Activated B cell treated with CpG ODN at 0.5 μM for 24 hours (primary cell): ENCODE results near the gene ITGBL1. TPM values are rescaled to one million over a fixed set of nuclear protein-coding genes. Genes with fewer than 3 reads are reported as not detected.

Experiments used
- ATAC-seq: fragments of 200-7000 bp; cut with Tn5 transposase; one replicate; pipeline ENCODE4 v1.10.0; 2021; ENCODE audit warnings: low read depth, mild to moderate bottlenecking, moderate library complexity
- CTCF ChIA-PET: fragments of 350-600 bp; sonication (Branson Sonifier 250); formaldehyde crosslinking; loops from one replicate; lab custom pipeline; 2021; ENCODE audit warnings: antibody characterized with exemption; lab: Charles Lee
- POLR2A ChIA-PET: fragments of 350-600 bp; sonication (Branson Sonifier 250); formaldehyde crosslinking; loops from one replicate; lab custom pipeline; 2021; ENCODE audit warnings: antibody characterized with exemption; lab: Charles Lee
- DNase-seq: peaks from one replicate; pipeline ENCODE4 v3.0.0; 2022
- H3K27ac Mint-ChIP-seq: one replicate; pipeline ENCODE4 v1.8.0; 2020; ENCODE audit warnings: mixed read lengths
- H3K27me3 Mint-ChIP-seq: one replicate; pipeline ENCODE4 v1.8.0; 2021; ENCODE audit warnings: mixed read lengths
- H3K36me3 Mint-ChIP-seq: one replicate; pipeline ENCODE4 v1.8.0; 2021; ENCODE audit warnings: low read depth, mixed read lengths
- H3K4me1 Mint-ChIP-seq: one replicate; pipeline ENCODE4 v1.8.0; 2021; ENCODE audit warnings: mixed read lengths
- H3K4me3 Mint-ChIP-seq: one replicate; pipeline ENCODE4 v1.8.0; 2020; ENCODE audit warnings: mild to moderate bottlenecking, mixed read lengths
- H3K9me3 Mint-ChIP-seq: one replicate; pipeline ENCODE4 v1.8.0; 2020; ENCODE audit warnings: mixed read lengths
- CTCF ChIP-seq: fragments of 200-600 bp; IDR thresholded peaks from one replicate; pipeline ENCODE4 v1.8.0; 2022; ENCODE audit warnings: antibody characterized with exemption, mild to moderate bottlenecking
- intact Hi-C: fragments of 100-400 bp; cut with micrococcal nuclease; formaldehyde crosslinking; loops from one replicate; pipeline ENCODE4 v1.15.1; 2024
- total RNA-seq: library from RNA; stranded (reverse); gene quantifications from 2 replicates; pipeline ENCODE4 v1.2.3, GENCODE V29; 2022

The ITGBL1 gene
- not detected in 2 replicates for total RNA-seq

- Mint-ChIP-seq H3K4me3 (no peak within 1 kb of the TSS), H3K27ac (no peak within 1 kb of the TSS), H3K27me3 (peaks cover 8% of the 10 kb centered on the region), H3K36me3 (no peaks in the 10 kb centered on the region), H3K4me1 (peaks cover 4% of the 10 kb centered on the region), H3K9me3 (no peaks in the 10 kb centered on the region)
- no peak for ATAC-seq
- ChIA-PET CTCF (no interaction called here), POLR2A (no interaction called here)
- no peak for DNase-seq
- intact Hi-C loops: no loop called here
- TF ChIP-seq CTCF: no peak
Observed at GRCh38 chr13:101452519-101453485, at the start of gene ITGBL1. Gene ITGBL1 (plus strand): TSS chr13:101452675. CDS start chr13:101452834, 159 bp downstream.

DNA sequence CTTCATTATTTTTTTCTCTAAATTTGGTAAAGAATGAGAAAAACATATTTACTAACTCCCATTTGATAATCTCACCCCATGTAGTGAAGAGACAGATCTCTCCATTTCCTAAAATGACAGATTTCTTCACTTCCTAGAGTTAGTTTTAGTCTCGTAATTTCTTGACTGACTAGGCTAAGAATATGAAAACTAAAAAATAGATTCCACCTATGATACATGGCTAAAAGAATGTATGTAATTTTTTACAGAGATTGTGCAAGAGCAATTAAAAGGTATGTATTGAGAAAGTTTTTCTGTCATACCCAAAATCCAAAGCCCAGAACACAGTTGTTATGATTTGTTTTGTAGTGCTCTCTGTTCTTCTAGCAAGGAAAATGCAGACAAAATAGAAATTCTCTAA lies 45.7 kb upstream of the ITGBL1 start:
- ChIA-PET CTCF (no interaction called here), POLR2A (no interaction called here)
- Mint-ChIP-seq H3K4me1 (no peaks in the 10 kb centered on the region), H3K27me3 (no peaks in the 10 kb centered on the region), H3K9me3 (no peaks in the 10 kb centered on the region), H3K27ac (no peak overlapping the region), H3K4me3 (no peak overlapping the region), H3K36me3 (no peaks in the 10 kb centered on the region)
- TF ChIP-seq CTCF: no peak
- DNase-seq: no peak
- no peak for ATAC-seq
- intact Hi-C loops: no loop called here

- Mint-ChIP-seq H3K27ac (no peak overlapping the region), H3K4me3 (no peak overlapping the region), H3K9me3 (no peaks in the 10 kb centered on the region), H3K27me3 (no peaks in the 10 kb centered on the region), H3K4me1 (no peaks in the 10 kb centered on the region), H3K36me3 (no peaks in the 10 kb centered on the region)
- no peak for TF ChIP-seq CTCF
- intact Hi-C loops: no loop called here
- CTCF ChIA-PET: no interaction called here
- POLR2A ChIA-PET: no interaction called here
- DNase-seq: no peak
- no peak for ATAC-seq
Observed at GRCh38 chr13:101408154-101408553, 44.3 kb upstream of the ITGBL1 start.

DNA sequence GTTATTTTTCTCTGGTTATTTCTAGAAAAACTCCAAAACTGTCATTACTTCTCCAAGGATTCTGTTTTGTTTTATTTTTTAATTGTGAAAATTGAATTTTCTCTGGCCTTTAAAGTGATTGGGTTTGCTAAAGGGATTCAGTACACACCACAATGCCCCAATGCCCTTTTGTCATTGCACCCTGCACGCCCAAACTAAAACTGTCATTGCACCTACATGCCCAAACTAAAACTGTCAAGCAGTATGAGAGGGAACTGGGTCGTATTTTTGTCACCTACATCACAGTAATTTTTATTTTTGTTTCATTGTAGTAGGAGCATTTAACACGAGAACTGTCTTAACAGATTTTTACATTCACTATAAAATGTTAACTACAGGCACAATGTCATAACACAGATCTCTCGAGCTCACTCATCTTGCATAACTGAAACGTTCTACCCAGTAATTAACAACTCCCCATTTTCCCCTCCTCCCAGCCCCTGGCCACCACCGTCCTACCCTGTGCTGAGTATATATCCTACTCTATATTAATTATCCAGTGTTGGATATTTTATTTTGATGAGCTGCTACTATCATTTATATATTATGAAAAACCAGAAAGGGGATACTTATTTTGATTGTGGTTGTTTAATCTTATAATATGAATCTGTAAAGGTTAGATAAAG lies 43.4 kb upstream of the ITGBL1 start:
- ATAC-seq (no peak), DNase-seq (no peak)
- no peaks in the 10 kb centered on the region for H3K36me3 Mint-ChIP-seq
- no peak overlapping the region for H3K27ac Mint-ChIP-seq
- TF ChIP-seq CTCF: no peak
- POLR2A ChIA-PET: no interaction called here
- no peaks in the 10 kb centered on the region for H3K9me3 Mint-ChIP-seq
- CTCF ChIA-PET: no interaction called here
- peaks cover 1% of the 10 kb centered on the region for H3K27me3 Mint-ChIP-seq
- intact Hi-C loops: no loop called here
- H3K4me3 Mint-ChIP-seq: no peak overlapping the region
- no peaks in the 10 kb centered on the region for H3K4me1 Mint-ChIP-seq

DNA sequence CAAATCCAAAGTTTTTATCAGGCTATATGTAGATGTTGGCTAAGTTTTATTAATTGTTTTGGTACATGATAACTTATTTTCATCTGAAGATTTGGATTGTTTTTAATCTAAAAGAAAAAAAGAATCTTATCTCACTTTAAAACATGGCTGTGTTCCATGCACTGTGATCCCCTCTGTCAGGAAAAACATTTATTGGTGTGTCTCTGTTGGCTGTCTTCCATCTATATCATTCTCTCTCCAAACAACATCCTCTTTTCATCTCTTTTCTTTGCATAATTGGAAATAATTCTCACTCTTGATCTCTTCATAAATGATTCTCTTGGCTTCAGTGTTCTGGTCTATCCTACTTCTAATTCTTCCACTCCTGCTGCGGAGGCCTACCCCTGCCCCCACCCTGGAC lies 40.4 kb upstream of the ITGBL1 start:
- Mint-ChIP-seq H3K36me3 (no peaks in the 10 kb centered on the region), H3K27me3 (peaks cover 18% of the 10 kb centered on the region)

More for the DNA sequence above, 40.4 kb upstream of the ITGBL1 start:
- Mint-ChIP-seq H3K9me3 (no peaks in the 10 kb centered on the region), H3K4me1 (peaks cover 3% of the 10 kb centered on the region), H3K27ac (no peak overlapping the region), H3K4me3 (no peak overlapping the region)
- ChIA-PET POLR2A (no interaction called here), CTCF (no interaction called here)
- ATAC-seq (no peak), DNase-seq (no peak)
- intact Hi-C loops: no loop called here
- TF ChIP-seq CTCF: no peak
